ENCODE measurements around the gene PI4K2A. TPM values are rescaled to one million over a fixed set of nuclear protein-coding genes. Genes with fewer than 3 reads are reported as not detected.

The PI4K2A gene
- total and polyA plus RNA-seq, 2 of the 13 experiments (the other 11 are each of a cell fraction or from before 2014, with no cell fraction given), result 10.9 to 14.3 TPM

DNA sequence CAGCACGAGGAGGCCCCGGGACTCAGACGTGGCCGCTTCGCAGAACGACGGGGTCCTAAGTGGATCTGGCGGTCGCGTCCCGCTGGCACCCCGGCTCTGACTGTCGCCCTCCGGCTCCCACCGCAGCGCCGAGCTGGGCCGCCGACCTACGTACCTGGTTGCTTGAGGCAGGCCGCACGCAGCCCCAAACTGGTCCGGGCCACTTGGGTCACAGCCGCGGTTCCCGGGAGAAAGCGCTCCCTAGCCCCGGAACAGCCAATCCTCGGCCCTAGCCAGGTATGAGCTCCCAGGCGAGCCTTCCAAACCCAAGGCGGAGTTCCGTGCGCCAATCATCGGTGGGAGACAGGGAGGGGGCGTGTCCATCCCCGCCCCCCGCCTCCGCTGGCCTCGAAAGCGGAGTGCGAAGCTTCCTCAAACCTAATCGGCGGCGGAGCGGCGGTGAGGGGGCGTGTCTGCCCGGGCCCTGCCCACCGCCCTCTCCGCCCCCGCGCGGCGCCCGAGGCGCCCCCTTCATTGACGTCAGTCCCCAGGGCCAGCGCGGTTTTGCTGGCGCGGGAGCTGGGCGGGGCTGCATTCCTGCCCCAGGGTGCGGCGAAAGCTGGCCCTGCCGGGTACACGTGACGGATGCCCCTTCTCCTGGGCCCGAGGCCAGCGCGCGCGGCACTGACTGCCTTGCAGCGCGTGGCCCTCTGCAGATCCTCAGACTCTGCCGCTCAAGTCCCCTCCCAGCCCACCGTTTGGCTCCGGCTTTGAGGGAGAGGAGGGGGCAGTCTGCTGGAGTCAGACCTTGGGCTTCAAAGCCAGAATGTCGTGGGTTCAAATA lies 46.7 kb downstream of the PI4K2A start, which contains the start of gene AVPI1 (continued):
- TF ChIP-seq, protein P1, sequence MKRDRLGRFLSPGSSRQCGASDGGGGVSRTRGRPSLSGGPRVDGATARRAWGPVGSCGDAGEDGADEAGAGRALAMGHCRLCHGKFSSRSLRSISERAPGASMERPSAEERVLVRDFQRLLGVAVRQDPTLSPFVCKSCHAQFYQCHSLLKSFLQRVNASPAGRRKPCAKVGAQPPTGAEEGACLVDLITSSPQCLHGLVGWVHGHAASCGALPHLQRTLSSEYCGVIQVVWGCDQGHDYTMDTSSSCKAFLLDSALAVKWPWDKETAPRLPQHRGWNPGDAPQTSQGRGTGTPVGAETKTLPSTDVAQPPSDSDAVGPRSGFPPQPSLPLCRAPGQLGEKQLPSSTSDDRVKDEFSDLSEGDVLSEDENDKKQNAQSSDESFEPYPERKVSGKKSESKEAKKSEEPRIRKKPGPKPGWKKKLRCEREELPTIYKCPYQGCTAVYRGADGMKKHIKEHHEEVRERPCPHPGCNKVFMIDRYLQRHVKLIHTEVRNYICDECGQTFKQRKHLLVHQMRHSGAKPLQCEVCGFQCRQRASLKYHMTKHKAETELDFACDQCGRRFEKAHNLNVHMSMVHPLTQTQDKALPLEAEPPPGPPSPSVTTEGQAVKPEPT (CRISPR knock-in tag; IDR thresholded peaks at IDR 0.05; ENCODE audit: low read depth), result peak; percentile 81
- TF ChIP-seq, protein P2, sequence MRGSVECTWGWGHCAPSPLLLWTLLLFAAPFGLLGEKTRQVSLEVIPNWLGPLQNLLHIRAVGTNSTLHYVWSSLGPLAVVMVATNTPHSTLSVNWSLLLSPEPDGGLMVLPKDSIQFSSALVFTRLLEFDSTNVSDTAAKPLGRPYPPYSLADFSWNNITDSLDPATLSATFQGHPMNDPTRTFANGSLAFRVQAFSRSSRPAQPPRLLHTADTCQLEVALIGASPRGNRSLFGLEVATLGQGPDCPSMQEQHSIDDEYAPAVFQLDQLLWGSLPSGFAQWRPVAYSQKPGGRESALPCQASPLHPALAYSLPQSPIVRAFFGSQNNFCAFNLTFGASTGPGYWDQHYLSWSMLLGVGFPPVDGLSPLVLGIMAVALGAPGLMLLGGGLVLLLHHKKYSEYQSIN (CRISPR knock-in tag; IDR thresholded peaks at IDR 0.05; ENCODE audit: borderline replicate concordance), result no peak
- TF ChIP-seq ZNF12 (CRISPR knock-in tag; IDR thresholded peaks at IDR 0.05), result peak; percentile 35; the same call in 1 of the 2 replicates
- peak; percentile 90 for TF ChIP-seq ZNF136 (CRISPR knock-in tag; IDR thresholded peaks at IDR 0.05; ENCODE audit: low read depth)
- TF ChIP-seq SRSF4 (IDR thresholded peaks at IDR 0.05; ENCODE audit: low read depth, low read length, poor library complexity, severe bottlenecking), result no peak
- no peak; the same call in none of the 2 replicates for TF ChIP-seq JUN (CRISPR knock-in tag; IDR thresholded peaks at IDR 0.05)
- TF ChIP-seq KAT8 (CRISPR knock-in tag; IDR thresholded peaks at IDR 0.05), result peak; percentile 84
- TF ChIP-seq ZBTB1 (CRISPR knock-in tag; IDR thresholded peaks at IDR 0.05; ENCODE audit: borderline replicate concordance), result no peak
- TF ChIP-seq, protein P3, sequence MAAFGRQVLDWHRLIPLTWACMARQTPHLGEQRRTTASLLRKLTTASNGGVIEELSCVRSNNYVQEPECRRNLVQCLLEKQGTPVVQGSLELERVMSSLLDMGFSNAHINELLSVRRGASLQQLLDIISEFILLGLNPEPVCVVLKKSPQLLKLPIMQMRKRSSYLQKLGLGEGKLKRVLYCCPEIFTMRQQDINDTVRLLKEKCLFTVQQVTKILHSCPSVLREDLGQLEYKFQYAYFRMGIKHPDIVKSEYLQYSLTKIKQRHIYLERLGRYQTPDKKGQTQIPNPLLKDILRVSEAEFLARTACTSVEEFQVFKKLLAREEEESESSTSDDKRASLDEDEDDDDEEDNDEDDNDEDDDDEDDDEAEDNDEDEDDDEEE (CRISPR knock-in tag; IDR thresholded peaks at IDR 0.05), result no peak
- TF ChIP-seq, protein P4, sequence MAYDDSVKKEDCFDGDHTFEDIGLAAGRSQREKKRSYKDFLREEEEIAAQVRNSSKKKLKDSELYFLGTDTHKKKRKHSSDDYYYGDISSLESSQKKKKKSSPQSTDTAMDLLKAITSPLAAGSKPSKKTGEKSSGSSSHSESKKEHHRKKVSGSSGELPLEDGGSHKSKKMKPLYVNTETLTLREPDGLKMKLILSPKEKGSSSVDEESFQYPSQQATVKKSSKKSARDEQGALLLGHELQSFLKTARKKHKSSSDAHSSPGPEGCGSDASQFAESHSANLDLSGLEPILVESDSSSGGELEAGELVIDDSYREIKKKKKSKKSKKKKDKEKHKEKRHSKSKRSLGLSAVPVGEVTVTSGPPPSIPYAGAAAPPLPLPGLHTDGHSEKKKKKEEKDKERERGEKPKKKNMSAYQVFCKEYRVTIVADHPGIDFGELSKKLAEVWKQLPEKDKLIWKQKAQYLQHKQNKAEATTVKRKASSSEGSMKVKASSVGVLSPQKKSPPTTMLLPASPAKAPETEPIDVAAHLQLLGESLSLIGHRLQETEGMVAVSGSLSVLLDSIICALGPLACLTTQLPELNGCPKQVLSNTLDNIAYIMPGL (CRISPR knock-in tag; IDR thresholded peaks at IDR 0.05; ENCODE audit: borderline replicate concordance in 1 of 2, low read depth in 1 of 2), result peak in 1 of 2 experiments; percentile 69; a peak in 3 of 4 replicates
- TF ChIP-seq, protein P5, sequence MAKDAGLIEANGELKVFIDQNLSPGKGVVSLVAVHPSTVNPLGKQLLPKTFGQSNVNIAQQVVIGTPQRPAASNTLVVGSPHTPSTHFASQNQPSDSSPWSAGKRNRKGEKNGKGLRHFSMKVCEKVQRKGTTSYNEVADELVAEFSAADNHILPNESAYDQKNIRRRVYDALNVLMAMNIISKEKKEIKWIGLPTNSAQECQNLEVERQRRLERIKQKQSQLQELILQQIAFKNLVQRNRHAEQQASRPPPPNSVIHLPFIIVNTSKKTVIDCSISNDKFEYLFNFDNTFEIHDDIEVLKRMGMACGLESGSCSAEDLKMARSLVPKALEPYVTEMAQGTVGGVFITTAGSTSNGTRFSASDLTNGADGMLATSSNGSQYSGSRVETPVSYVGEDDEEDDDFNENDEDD (CRISPR knock-in tag; IDR thresholded peaks at IDR 0.05; ENCODE audit: borderline replicate concordance), result peak; percentile 96; the same call in 1 of the 2 replicates
- peak; percentile 87; the same call in 1 of the 2 replicates for TF ChIP-seq DMAP1 (CRISPR knock-in tag; IDR thresholded peaks at IDR 0.05)
- TF ChIP-seq TARDBP (CRISPR knock-in tag; IDR thresholded peaks at IDR 0.05), result peak; percentile 93
- TF ChIP-seq SMAD1 (CRISPR knock-in tag; IDR thresholded peaks at IDR 0.05; ENCODE audit: borderline replicate concordance, low read depth), result peak; percentile 68; the same call in 1 of the 2 replicates
- TF ChIP-seq ZNF253 (CRISPR knock-in tag; IDR thresholded peaks at IDR 0.05; ENCODE audit: borderline replicate concordance), result peak; percentile 44; the same call in 1 of the 2 replicates
- TF ChIP-seq ZFYVE20 (CRISPR knock-in tag; IDR thresholded peaks at IDR 0.05; ENCODE audit: borderline replicate concordance, low read depth), result 0 out of 2 replicates have a peak, but pooled peaks have one; percentile 57
